GDM1 (cell line): ENCODE measurements around the gene KCNQ1.

ENCODE experiments used
- DNase-seq: peaks from one replicate; lab custom pipeline; 2025; lab: John Stamatoyannopoulos, UW

KCNQ1 gene

GRCh38 chr11:2731130-2732125 lies 286.6 kb downstream of the KCNQ1 start:
- no peak for DNase-seq

GRCh38 chr11:2732261-2732939 lies 287.6 kb downstream of the KCNQ1 start:
- no peak for DNase-seq

DNA sequence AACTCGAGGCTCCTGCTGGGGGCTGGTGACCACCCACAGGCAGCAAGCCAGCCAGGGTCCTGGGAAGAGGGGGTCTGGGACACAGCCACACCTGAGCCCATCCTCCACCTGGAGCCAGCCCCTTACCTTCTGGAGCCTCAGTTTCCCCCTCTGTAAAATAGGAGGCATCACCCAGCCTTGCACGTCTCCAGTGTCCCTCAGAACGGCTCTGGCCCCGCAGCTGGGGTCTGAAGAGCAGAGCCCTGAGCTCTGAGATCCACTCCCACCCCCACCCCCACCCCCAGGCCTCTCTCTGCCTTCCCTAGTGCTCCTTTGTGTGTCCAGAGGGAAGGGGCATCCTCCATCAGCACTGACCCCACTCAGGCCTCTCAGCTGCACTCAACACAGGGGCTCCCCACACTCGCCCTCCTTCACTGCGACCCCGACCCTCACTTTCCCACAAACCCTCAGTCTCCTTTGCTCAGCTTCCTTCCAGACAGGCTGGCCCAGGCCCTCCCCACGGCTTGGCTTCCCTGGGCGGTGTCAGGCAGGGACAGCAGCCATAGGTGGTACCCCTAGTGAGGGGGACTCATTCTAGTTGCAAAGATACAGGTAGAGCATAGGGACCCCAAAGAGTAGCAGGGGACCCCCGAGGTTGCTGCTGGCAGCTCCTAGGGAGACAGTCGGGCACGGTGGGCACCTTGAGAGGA lies 288.3 kb downstream of the KCNQ1 start:
- DNase-seq: no peak

- DNase-seq: no peak
Measured at GRCh38 chr11:2734181-2735052, 289.6 kb downstream of the KCNQ1 start.

GRCh38 chr11:2735053-2735589 lies 290.3 kb downstream of the KCNQ1 start:
- DNase-seq: no peak

GRCh38 chr11:2736577-2737225 lies 291.9 kb downstream of the KCNQ1 start:
- DNase-seq: no peak

DNA sequence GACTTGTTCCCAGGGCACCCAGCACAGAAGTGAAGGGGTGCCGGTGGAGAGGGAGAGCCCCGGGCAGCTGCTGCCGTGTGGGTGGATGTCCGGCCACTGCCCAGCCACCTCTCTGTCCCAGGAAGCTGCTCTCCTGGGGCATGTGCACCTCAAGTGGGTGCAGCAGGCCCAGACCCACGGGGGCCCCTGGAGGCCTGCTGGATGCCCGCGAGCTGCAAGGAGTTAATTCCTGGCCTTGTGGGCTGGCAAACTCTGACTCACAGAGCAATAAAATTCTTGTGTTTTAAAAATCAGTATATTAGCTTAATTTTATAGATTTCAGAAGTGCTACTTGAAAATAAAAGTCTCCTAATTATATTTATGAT lies 292.4 kb downstream of the KCNQ1 start:
- no peak for DNase-seq

GRCh38 chr11:2737866-2738265 lies 293.1 kb downstream of the KCNQ1 start:
- DNase-seq: no peak

GRCh38 chr11:2738551-2739431 lies 294.0 kb downstream of the KCNQ1 start:
- DNase-seq: no peak

GRCh38 chr11:2739531-2740274 lies 294.9 kb downstream of the KCNQ1 start:
- DNase-seq: no peak

GRCh38 chr11:2740275-2740940 lies 295.6 kb downstream of the KCNQ1 start:
- no peak for DNase-seq

- no peak for DNase-seq
Measured at GRCh38 chr11:2741006-2741376, 296.2 kb downstream of the KCNQ1 start.

DNA sequence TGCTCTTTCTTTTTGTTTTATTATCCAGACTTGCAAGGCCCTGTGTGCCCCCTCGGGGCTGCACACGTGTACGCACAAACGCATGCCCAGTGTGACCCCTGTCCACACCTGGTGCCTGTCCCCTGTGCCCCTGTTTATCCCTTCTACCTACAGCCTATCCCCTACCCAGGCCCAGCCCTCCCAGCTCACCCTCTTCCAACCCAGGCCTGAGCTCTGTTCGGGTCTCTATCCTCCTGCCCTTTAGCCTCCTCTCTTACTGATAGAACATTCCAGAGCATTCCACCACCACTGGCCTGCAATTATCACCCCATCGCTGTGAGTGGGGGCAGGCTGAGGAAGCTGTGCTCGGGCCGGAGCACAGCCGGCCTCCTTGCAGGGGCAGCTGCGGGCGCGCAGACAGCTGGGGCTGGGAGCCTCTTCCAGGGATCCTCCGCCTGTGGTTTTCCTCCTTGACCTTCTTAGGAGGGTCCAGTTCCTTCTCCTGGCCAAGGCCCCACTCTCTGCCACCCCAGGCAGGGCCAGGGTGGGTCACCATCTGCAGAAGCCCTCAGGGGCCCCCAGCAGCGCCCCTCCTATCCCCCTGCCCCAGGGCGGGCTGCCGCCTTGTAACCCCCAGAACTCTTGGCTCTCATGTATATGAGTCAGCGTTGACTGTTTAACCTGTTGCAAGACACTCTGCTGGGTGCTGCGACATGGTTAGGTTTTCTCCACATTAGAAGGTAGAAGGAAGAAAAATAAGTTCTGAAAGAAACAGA lies 296.7 kb downstream of the KCNQ1 start:
- DNase-seq: no peak

- no peak for DNase-seq
Measured at GRCh38 chr11:2742201-2742600, 297.4 kb downstream of the KCNQ1 start.

DNA sequence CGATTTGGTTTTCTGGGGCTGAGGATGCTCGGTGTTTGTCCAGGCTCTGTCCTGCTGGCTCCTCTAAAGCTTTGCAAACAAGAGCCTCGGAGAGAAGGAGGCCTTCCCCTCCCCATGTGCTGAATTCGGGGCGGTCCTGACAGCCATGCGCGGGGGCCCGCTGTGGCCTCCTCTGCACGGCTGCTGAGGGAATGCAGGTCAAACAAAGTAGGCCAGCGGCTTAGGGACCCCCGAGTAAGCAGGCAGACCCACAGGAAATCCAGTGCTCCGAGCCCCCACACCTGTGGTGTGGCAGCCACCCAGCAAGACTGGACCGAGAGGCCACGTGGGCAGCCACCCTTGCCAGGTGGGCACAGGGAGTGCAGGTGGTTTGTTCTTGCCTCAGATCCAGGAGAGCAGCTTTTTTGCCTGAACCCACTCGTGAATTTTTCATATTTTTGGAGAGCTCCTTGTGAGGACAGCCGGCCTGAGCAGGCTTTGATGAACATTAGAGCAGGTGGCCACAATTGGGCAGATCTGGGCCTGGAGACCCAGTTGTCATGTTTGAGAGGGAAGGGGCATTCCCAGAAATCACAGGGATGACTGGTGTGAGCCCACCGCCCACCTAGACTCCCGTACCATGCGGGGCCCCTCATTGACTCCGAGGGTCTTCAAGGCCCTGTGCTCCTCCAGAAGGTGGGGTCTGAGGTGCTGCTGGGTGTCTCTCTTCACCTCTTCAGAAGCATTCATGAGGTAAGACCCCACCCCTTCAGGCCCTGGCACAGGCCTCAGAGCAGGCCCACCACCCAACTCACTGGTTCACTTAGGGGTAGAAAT lies 298.0 kb downstream of the KCNQ1 start:
- no peak for DNase-seq

GRCh38 chr11:2743427-2744110 lies 298.8 kb downstream of the KCNQ1 start:
- DNase-seq: no peak
